ENCODE data around the gene RRAS2.

The RRAS2 gene

GRCh38 chr11:14232652-14233051, 126.3 kb downstream of the RRAS2 start:
- in situ Hi-C loops (cut with HindIII; ENCODE audit: low sequenced_read_pairs): loop anchor here (25.0 kb wide), 1 partner anchor 470 kb away; no protein-coding TSS in a partner anchor

GRCh38 chr11:14230407-14230806, 128.6 kb downstream of the RRAS2 start:
- in situ Hi-C loops (cut with HindIII; ENCODE audit: low sequenced_read_pairs): loop anchor here (25.0 kb wide), 1 partner anchor 468 kb away; no protein-coding TSS in a partner anchor

GRCh38 chr11:14229472-14229871, 129.5 kb downstream of the RRAS2 start:
- in situ Hi-C loops (cut with HindIII; ENCODE audit: low sequenced_read_pairs): loop anchor here (25.0 kb wide), 1 partner anchor 467 kb away; no protein-coding TSS in a partner anchor

- in situ Hi-C loops (cut with HindIII; ENCODE audit: low sequenced_read_pairs): loop anchor here (25.0 kb wide), 1 partner anchor 466 kb away; no protein-coding TSS in a partner anchor
Measured at GRCh38 chr11:14228356-14228755, 130.6 kb downstream of the RRAS2 start.

Measured in DLD1 (cell line).